ENCODE results near the gene RTF2. TPM values are rescaled to one million over a fixed set of nuclear protein-coding genes. Genes with fewer than 3 reads are reported as not detected.

Gene RTF2
- total and polyA plus RNA-seq, 2 of the 13 experiments (the other 11 are each of a cell fraction or from before 2014, with no cell fraction given), result 81.8 to 142 TPM

DNA sequence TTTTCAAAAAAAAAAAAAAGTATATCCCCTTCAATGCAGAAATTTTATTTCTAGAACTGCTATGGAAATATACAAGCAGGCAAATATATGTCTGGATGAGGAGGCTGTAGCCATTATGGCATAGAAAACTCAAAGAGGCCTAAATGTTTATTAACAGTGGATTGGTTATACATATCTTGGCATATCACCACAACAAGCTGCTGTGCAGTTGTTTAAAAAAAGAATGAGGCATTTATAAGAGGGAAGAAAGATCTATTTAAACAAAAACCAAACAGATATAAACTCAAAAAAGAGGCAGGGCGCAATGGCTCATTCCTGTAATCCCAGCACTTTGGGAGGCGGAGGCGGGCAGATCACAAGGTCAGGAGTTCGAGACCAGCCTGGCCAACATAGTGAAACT lies 30.1 kb upstream of the RTF2 start:
- TF ChIP-seq BRD4 (CRISPR knock-in tag; IDR thresholded peaks at IDR 0.05), result no peak
- no peak for TF ChIP-seq HCFC1 (IDR thresholded peaks at IDR 0.05; ENCODE audit: low read depth, low read length)
- TF ChIP-seq ZNF780A (CRISPR knock-in tag; IDR thresholded peaks at IDR 0.05), result no peak
- no peak for TF ChIP-seq TGIF2 (CRISPR knock-in tag; IDR thresholded peaks at IDR 0.05)
- TF ChIP-seq KDM4B (CRISPR knock-in tag; IDR thresholded peaks at IDR 0.05), result no peak
- no peak for TF ChIP-seq TIGD3 (CRISPR knock-in tag; IDR thresholded peaks at IDR 0.05; ENCODE audit: borderline replicate concordance)
- TF ChIP-seq SIX4 (CRISPR knock-in tag; IDR thresholded peaks at IDR 0.05), result no peak
- TF ChIP-seq, protein P1, sequence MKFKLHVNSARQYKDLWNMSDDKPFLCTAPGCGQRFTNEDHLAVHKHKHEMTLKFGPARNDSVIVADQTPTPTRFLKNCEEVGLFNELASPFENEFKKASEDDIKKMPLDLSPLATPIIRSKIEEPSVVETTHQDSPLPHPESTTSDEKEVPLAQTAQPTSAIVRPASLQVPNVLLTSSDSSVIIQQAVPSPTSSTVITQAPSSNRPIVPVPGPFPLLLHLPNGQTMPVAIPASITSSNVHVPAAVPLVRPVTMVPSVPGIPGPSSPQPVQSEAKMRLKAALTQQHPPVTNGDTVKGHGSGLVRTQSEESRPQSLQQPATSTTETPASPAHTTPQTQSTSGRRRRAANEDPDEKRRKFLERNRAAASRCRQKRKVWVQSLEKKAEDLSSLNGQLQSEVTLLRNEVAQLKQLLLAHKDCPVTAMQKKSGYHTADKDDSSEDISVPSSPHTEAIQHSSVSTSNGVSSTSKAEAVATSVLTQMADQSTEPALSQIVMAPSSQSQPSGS (CRISPR knock-in tag; IDR thresholded peaks at IDR 0.05), result no peak
- TF ChIP-seq TBX2 (CRISPR knock-in tag; IDR thresholded peaks at IDR 0.05; ENCODE audit: borderline replicate concordance), result no peak
- TF ChIP-seq NCOR1 (IDR thresholded peaks at IDR 0.05; ENCODE audit: borderline replicate concordance, low read length), result no peak
- no peak for TF ChIP-seq FOSL1 (CRISPR knock-in tag; IDR thresholded peaks at IDR 0.05; ENCODE audit: borderline replicate concordance)
- intact Hi-C loops (cut with micrococcal nuclease; ENCODE audit: unreplicated experiment), result no loop called here
- H3K36me3 ChIP-seq (replicated peaks in 1 of 2; ENCODE audit: control insufficient read depth in 1 of 2, insufficient read depth in 2 of 2, low read length in 2 of 2), result no peaks in the 10 kb centered on the region
- in situ Hi-C loops (cut with HindIII; ENCODE audit: extremely low pct_ligation_motif_present, low pct_unique_long_range_greater_than_20kb), result no loop called here
- H3K4me1 ChIP-seq (ENCODE audit: insufficient read depth, low read length), result no peaks in the 10 kb centered on the region
- H3K9ac ChIP-seq (ENCODE audit: insufficient read depth, low read depth, low read length), result no peak overlapping the region
- FAIRE-seq (no peak), ATAC-seq (no peak), DNase-seq (ENCODE audit: low spot score) (no peak)
- no peaks in the 10 kb centered on the region for H3K79me2 ChIP-seq (ENCODE audit: insufficient read depth, low read length)
- no peaks in the 10 kb centered on the region for H3K27me3 ChIP-seq (ENCODE audit: control insufficient read depth in 1 of 2, insufficient read depth in 2 of 2, low read length in 2 of 2)
- no peak overlapping the region for H2AFZ ChIP-seq (ENCODE audit: low read length)
- H3K27ac ChIP-seq (ENCODE audit: extremely low read length, insufficient read depth, low read length), result no peak overlapping the region
- no peak overlapping the region for H3K4me3 ChIP-seq (replicated peaks in 1 of 3; ENCODE audit: insufficient read depth in 1 of 3, low read depth in 2 of 3, low read length in 3 of 3)
- H3K4me2 ChIP-seq (ENCODE audit: low read depth, low read length), result no peak overlapping the region
- CTCF ChIA-PET (ENCODE audit: low intra/inter-chr PET ratio, low total read pairs), result no interaction called here
- 83% methylated on average over 4 of the region's 4 CpGs for WGBS (ENCODE audit: low lambda C conversion rate)
- no TSS peak for BruUV-seq (replicated peaks)
- H3K9me3 ChIP-seq (ENCODE audit: low read length), result no peaks in the 10 kb centered on the region
- POLR2A ChIA-PET, result no interaction called here
- H4K20me1 ChIP-seq (ENCODE audit: insufficient read depth, low read length), result no peaks in the 10 kb centered on the region
